Activated CD4-positive, CD25-positive, alpha-beta regulatory T cell treated with anti-CD3 and anti-CD28 coated beads, Interleukin-2, amount 50 U/mL, for 72 hours (primary cell): ENCODE measurements around the gene PLEKHA5.

Source experiments
- DNase-seq: peaks from one replicate; pipeline ENCODE4 v3.0.0; 2021

The PLEKHA5 gene

DNA sequence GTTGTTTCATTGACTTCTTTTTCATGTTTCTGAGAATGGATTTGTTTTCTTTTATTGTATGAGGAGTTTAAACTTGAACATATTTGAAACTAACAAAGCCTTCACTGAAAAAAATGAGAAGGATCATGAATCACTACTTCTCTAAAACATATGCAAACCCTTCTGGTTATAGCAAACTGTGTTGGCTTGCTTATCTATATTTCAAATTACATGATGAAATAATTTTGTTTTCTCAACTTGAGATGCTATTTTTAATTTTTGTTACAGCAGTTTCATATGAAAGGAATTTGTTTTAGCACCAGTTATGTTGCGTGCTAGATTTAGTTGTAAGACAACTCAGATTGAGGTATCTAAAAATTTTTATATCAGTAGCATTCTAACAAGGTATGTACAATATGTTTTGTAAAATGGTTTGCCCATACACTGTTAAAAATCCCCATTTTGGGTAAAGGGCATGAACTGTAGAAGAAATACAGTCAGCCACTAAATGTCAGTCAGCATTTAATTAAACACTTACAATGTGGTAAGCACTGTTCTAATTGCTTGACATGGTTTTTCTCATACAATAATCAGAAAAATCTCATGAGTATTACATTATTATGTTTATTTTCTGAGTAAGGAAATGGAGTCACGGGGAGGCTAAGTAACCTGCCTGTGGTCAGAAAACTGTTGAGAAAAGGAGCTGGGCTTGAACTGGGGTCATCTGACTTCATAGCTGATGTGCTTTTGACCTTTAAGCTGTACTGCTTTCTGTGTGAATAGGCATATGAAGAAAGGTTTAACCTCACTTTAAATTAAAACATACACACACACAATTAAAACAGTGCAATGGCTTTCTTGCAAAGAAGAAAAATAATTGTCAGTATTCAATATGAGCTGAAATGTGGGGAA is 105.7 kb downstream of the PLEKHA5 start:
- DNase-seq = no peak

DNA sequence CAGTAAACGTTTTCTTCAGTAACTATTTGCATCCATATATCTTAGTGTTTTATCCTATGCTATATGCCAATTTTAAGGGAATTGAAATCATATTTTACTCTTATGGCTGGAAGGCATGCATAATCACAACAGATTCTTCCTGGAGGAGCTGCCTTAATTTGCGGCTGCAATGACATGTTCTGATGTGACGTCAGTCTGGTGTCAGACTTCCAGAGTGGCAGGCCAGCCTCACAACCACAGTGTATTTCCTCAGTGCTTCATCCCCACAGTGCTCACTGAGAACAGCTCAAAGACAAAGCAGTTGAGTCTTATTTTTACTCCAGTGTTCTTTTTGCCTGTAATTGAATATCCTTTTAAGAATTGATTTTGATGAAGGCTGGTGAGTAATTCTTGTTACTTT is 107.1 kb downstream of the PLEKHA5 start:
- no peak for DNase-seq

DNA sequence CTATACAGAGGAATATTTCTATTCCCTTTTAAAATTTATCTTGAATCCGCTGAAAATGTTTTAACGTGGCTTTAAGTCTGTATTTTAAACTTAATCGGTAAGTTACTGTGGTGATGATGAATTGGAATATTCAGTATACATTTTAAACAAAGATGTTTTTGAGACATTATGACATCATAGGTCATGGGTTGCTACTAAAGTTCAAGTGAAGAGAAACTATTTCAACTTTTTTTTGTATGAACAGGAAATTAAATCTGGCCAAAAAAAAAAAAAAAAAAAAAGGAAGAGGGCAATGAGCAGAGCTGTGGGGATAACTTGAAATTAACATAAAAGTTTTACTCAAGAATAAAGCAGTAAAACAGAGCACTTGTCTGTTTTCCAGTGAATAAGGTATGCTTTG is 109.0 kb downstream of the PLEKHA5 start:
- no peak for DNase-seq

DNA sequence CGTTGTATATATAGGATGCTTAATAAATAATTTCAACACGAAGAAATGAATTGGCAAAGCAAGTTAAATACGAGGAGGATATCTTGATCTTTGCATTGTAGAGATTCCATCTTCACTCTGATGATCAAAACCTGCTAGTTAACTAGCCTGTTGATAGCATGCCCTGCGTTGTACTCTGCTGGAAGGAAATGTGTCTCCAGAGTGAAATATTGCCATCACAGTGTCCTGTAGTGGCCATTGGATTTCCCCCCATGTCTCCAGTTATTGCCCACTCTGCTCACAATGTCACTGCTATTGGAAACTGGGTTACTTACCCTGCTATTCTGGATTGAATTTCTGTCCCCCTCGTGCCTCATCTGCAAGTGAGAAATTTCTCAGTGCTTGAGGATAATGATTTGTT is 109.6 kb downstream of the PLEKHA5 start:
- no peak for DNase-seq

DNA sequence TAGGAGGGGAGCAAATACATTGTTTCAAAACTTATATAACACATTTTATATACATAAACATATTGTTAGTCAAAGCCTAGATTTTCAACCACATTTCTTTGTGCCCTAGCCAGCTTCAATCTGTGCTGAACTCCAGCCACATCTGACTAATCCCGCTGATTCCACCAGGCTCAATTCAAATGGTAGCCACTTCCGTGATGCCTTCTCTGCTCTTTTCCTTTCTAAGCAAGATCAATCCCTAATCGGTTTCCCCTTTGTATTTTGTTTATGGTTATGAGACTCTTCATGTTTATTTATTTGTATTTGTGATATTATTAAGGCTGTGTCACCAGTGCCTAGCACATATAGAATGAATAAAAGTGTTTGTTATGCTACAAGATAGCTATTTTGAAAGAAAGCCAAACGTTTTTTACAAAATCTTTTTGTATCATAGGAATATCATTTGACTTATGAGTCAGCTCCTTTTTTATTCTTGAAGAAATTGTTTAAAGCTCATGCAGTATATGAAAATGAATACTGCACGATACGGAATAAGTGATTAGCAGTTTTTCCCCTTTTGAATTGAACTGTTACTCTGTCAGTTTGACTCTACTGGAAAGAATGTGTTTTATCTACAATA is 110.2 kb downstream of the PLEKHA5 start:
- no peak for DNase-seq

DNA sequence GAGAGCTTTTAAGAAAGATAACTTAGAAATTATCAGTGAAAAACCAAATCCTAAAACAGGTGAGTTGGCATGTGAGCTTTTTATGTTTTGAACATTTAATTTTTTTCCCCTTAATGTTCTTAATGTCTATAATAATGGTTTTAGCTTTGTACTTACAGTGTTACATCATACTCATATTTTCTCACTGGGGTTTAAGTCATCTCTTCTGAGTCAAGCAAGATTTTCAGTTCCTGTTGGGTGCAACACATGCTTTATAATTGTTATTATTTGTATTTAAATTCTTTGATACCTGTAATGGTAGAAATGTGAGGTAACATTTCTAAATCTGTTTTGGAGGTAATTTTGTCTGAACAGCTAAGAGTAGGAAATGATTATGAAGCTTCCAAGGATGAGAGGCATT is 113.0 kb downstream of the PLEKHA5 start:
- DNase-seq = no peak

DNA sequence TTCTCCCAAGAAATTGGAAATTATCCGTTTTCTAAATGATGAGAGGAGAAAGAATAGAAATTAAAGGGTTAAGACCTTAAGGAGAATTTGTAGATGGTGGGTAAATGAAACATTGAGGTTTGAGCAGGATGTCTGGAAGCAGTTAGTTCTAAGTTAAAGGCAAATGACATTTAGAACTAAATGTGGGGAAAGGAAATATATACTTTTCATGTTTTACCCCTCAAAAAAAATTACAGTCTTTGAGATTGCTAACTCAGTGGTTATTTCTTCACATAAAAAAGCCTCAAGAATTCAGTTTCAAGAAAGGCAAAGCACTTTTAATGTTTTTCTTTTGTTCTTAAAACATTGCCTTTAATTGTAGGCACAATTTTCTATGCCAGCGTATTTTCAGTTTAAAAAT is 114.0 kb downstream of the PLEKHA5 start:
- DNase-seq = no peak

DNA sequence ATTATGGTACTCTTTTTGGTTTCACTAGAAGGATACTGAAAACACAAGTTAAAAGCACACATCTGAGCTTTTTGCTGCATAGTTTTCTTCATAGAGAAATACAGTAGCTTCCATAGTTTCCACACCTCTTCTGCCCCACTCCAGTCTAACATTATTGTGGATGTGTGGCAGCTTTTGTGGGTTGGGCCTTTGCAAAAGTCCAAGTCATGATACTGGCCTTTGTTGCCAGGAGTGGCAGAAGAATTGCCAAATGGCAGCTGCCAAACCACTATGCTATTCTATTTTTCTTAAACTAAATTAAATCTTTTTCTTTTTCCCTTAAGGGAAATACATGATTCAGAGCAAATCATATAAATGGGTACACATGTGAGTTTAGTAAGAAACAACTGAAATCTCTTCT is 114.8 kb downstream of the PLEKHA5 start:
- DNase-seq = no peak

DNA sequence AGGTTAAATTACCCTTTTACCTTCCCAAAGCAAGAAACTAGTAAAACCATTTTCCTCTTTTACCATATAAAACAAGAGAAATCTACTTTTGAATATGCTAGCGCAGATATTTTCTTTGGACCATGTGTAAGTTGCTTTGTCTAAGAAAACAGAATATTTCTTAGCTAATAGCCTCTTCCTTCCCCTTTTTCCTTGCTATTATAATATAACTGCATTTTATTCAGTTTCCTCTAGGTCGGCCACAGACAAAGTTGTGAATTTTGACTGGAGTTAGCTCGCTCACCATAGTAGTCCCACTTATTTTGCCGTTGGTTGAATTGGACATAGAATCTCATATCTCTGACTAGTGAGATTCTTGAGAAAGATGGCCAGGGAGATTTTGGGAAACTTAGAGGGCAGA is 115.6 kb downstream of the PLEKHA5 start:
- DNase-seq = no peak

DNA sequence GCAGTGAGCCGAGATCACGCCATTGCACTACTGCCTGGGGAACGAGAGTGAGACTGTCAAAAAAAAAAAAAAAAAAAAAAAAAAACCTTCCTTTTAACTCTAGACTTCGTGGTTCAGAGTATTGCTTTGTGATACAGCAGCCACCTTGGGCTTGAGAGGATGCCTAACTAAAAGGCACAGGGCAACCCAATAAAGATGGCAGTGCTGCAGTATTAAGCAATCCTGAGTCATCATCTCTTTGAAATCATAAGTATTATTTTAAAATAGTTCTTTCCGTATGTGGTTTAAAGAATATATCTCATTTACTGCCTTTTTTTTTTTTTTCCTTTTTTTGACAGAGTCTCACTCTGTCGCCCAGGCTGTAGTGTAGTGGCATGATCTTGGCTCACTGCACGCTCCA is 116.1 kb downstream of the PLEKHA5 start:
- DNase-seq = no peak

DNA sequence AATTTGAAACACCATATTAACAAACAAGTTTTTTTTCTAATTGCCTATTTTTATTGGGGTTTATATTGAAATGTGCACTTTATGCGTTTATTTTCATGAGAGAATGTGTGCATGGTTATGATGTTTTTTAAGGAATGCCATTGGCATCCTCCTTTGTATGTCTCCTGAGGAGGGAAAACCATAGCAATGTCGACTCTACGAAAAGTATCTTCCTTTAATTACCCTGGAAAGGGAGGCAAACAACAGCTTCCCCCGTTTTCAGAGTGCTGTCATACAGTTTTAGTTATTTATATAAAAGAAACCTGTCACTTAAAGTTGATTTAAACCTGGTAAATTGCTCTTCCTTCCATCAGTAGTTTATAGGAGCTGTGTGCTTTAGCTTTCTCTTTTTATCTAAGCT is 117.4 kb downstream of the PLEKHA5 start:
- no peak for DNase-seq

DNA sequence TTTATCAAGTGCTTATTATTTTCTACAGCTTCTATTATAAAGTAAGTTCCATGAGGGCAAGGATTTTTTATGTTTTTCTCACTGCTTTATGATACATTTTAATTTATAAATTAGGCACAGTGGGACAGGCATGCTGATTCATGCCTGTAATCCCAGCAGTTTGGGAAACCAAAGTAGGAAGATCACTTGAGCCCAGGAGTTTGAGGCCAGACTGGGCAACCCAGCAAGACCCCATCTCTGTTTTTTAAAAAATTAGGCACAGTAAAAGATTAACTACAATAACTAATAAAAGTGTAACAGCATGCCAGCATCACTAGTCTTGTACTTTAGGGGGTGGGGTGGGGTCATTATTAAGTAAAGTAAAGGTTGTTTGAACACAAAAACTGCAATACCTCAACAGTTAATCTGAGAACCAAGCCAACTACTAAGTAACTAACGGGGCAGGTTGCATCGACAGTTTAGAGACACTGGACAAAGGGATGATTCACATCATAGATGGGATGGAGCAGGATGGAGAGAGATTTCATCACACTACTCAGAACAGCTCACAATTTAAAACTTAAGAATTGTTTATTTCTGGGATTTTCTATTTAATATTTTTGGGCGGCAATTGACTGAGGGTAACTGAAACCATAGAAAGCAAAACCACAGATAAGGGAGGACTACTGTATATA is 119.5 kb downstream of the PLEKHA5 start:
- DNase-seq = no peak

DNA sequence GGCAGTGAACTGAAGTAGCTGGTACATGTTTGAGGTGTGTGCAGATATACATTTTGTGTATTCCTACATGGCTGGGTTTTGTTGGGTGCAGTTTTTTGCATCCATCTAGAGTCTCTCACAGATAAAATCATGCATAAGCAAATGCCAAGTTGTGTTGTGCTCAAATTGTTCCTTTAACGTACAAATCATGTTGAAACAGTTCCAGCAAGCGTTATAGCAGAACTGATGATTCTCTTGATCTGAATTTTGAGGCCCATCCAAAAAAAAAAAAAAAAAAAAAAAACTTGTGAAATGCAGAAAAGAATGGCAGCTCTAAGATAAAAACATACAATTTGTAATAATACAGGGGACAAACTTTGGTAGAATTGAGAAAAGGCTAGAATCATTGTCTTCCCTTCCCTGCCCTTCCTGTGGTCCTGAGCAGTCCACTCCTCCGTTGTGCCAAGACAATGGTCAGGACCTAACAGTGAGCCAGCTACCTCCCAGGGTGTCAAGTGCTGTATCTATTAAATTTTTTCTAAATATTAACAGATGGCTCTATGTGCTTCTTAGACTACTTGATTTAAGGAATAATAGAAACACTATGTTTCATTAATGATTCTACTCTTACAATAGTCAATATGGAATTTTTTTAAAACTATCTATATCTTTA is 122.1 kb downstream of the PLEKHA5 start:
- DNase-seq = no peak

DNA sequence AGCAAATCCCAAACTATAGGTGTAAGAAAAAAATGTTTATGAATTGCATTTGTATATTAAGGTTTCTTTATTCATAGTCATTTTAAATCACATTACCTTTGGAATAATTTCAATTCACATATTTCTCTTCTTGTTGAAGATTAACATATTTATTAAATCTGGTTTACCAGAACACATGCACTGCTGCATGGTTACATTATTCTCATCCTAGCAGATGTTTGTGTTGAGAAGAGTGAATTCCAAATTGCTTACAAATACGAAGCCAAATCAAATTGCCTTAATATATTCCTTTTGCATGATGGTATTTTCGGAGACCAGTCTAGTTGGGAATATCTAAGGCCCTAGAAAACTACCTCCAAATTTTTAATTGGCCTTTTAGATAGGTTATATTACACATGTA is 130.6 kb downstream of the PLEKHA5 start:
- DNase-seq = no peak

DNA sequence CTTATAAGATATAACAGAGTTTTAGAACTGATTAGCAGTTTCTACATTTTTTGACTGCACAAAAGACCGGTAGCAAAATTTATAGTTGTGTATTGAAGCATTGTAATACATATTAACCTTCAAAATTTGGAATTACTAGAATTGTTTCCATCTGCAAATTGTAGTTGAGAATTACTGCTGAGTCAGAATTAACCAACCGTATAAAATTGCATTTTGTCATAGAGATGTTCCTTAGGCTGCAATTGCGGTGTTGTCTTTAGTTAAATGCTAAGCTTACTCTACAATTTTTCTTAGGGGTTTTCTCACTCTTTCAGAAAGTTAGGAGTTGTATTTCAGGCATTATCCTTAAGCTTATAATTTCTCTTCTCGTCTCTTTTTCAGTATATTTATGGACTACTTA is 132.2 kb downstream of the PLEKHA5 start:
- no peak for DNase-seq

DNA sequence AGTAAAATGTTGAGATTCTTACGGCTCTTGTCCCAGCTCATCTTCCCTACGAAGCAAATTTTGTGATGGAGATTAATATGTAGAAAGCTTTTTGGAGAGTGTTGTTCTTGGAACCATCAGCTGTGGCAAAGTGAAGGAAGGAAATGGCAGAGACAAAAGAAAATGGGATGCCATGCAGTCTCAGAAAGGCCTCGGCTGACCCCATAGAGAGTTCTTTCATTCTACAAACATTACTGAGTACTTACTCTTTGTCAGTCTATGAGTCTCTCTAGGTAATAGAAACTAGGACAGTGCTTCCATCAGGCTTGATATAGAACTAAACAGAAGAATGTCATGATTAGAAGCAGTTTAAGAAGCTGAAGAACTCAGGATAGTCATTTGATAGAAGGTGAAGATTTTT is 134.1 kb downstream of the PLEKHA5 start:
- DNase-seq = no peak

DNA sequence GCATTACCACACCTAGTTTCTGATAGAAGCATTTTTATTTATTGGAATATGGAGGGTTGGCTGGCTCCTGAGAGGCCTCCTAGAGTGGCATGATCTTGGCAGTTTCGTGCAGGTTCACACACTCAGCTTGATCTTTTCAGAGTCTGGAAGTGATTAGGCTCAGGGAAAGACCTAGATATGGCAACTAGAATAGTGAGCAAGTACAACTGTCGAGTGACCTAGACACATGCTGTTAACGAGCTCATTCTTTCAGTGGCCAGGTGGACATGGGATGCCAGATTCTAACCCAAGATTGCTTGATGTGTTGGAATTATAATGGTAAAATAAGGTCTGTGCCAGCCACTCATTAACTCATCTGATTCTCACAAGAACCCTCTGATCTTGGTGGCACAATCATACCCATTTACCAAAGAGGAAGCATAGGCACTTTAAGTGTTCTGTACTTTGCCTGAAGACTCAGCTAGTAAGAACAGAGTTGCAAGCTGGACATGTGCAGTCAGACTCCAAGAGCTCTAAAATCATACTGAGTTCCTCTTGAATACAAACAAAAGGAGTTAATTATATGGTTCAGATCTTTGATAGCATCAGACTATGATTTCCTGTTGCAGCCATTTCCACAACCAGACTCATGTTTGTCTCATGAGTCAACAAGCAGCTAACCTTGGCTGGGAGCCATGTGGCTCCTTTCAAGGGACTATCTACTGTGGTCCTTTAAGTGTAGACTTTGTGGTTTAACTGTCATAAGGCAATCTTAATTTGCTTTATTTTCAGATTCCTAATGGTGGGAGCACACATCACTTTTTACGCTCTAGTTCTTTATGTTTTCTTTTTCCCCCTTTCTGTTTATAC is 144.2 kb downstream of the PLEKHA5 start:
- DNase-seq = no peak

DNA sequence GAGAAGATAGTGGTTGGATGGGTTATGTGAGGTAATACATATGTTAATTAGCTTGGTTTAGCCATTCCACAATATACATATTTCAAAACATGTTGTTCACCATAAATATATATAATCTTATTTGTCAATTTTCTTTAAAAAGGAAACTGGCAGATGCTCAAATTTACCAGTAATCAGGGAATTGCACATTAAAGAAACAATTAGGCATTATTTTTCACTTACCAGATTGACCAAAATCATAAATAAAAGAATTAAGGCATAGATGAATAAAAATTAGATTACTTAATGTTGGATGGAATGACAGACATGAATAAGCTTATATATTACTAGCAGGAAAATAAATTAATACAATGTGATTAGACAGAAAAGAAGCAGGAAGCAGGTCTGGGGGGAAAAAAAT is 147.2 kb downstream of the PLEKHA5 start:
- DNase-seq = no peak

DNA sequence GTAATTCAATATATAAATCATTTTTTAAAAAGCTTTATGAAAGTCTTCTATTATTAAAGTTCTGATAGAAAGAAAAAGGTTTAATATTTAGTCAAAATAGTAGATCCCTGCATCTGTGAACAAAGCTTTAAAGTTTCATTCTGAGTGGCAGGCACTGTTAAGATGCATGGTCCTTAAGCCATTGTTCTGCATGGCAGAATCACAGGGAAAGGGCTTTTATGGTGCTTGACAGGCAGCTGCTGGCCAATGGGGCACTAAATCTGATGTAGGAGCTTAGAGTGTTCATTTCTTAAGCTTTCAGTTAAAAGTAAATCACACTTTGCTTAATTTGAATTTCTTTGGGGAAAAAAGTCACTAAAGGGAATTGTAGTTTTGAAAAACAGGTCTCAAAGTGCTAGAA is 148.2 kb downstream of the PLEKHA5 start:
- DNase-seq = no peak

DNA sequence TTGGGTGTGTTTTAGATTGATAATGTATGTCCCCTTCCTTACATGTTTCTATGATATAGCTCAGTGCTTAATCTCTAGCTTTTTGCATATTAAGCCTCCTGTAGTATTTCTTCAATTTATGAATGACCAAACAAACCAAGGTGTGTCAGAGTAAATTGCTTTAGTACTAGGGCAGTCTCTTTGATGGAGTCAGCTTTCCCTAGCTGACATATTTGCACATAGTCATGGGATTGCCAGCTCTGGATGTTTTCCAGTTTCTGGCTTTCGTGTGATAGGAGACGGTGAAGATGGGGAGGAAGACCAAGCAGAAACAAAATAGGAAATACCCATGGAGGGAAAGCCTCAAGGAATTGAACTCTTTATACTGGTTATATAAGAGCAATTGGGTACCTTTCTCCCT is 148.9 kb downstream of the PLEKHA5 start:
- no peak for DNase-seq

DNA sequence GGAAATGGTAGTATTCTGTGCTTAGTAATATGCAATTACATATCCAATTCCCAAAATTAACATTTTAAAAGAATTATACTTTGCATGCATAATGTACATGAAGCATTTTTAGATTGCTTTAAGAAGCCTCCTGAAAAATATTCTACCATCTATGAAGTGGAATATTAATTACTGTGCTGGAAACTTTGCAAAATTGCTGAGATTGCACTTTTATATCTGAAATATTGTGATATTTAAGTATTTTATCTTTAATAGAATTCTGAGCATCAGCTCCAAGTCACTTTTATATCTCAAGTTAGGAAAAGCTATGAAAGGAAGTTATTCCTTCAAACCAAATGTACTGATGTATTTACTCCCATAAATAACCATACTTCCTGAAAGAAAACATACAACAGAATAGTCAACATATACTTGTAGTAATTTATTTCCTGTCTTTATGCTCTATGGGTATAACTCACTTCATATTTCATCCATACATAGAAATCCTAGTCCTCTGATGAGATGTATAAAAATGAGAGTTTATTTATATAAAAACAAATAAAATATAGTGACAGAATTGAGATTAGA is 152.7 kb downstream of the PLEKHA5 start:
- DNase-seq = no peak

DNA sequence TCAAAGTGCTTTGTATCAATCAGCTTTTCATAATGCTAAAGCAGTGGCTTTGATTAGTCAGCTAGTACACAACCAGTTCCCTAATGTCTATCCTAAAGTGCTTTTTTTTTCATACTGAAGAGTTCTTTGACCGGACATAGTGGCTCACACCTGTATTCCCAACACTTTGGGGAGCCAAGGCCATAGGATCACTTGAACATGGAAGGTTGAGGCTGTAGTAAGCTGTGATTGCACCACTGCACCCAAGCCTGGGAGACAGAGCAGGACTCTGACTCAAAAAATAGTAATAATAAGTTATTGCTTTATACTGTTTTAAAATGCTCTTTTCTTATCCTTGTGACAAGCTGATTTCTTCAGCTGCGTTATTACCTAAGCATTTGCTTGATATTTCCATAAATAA is 155.1 kb downstream of the PLEKHA5 start:
- no peak for DNase-seq
